H1 (cell line): ENCODE results near the gene BEST3. TPM values are rescaled to one million over a fixed set of nuclear protein-coding genes. Genes with fewer than 3 reads are reported as not detected.

Source experiments
- CTCF ChIA-PET: fragments of 300-600 bp; sonication (Branson Sonifier 250); formaldehyde crosslinking; loops from one replicate; lab custom pipeline; 2021; ENCODE audit not compliant: partially characterized antibody; lab: Charles Lee
- POLR2A ChIA-PET: fragments of 300-600 bp; sonication (Branson Sonifier 250); formaldehyde crosslinking; loops from one replicate; lab custom pipeline; 2021; ENCODE audit warnings: inconsistent platforms; ENCODE audit not compliant: partially characterized antibody; lab: Charles Lee
- DNase-seq, 2 experiments: peaks; one replicate each; pipeline versions ENCODE4 v3.0.0 to v3.0.0-alpha.2; 2010 to 2022; ENCODE audit warnings: low spot score in 2 of 2, low read depth in 1 of 2, mixed read lengths in 1 of 2
- FAIRE-seq: peaks from 2 replicates; lab custom pipeline; 2011; peaks lifted over from hg19 to GRCh38; lab: Jason Lieb, UNC
- H2AFZ ChIP-seq: 2 replicates; pipeline ENCODE4 v1.8.1; 2012; ENCODE audit warnings: low read length, inconsistent platforms
- H2AK5ac ChIP-seq: 2 replicates; pipeline ENCODE4 v1.6.1; 2013; ENCODE audit warnings: low read depth, low read length
- H2BK120ac ChIP-seq: replicated peaks from 2 replicates; pipeline ENCODE3; 2013; ENCODE audit warnings: low read depth, low read length, inconsistent platforms
- H2BK12ac ChIP-seq: 2 replicates; pipeline ENCODE4 v1.6.1; 2013; ENCODE audit warnings: low read depth, low read length
- H2BK15ac ChIP-seq: 2 replicates; pipeline ENCODE4 v1.6.1; 2013; ENCODE audit warnings: low read length
- H2BK20ac ChIP-seq: 2 replicates; pipeline ENCODE4 v1.6.1; 2013; ENCODE audit warnings: low read length
- H2BK5ac ChIP-seq: 2 replicates; pipeline ENCODE4 v1.6.1; 2013; ENCODE audit warnings: low read depth, low read length
- H3K14ac ChIP-seq: 2 replicates; pipeline ENCODE4 v1.6.1; 2013; ENCODE audit warnings: inconsistent platforms; ENCODE audit not compliant: insufficient read length
- H3K18ac ChIP-seq: 2 replicates; pipeline ENCODE4 v1.6.1; 2013; ENCODE audit warnings: low read length; ENCODE audit errors: extremely low read depth
- H3K23ac ChIP-seq: 2 replicates; pipeline ENCODE4 v1.6.1; 2013; ENCODE audit warnings: inconsistent platforms; ENCODE audit not compliant: insufficient read length
- H3K23me2 ChIP-seq: 2 replicates; pipeline ENCODE4 v1.6.1; 2013; ENCODE audit warnings: low read depth, low read length
- H3K27ac ChIP-seq: 2 replicates; pipeline ENCODE4 v1.6.1; 2011; ENCODE audit warnings: low read depth, low read length, inconsistent platforms
- H3K27me3 ChIP-seq, 4 experiments: replicated peaks in 1 of 4; 1 replicate in 1 of 4; 2 replicates in 3 of 4; pipeline versions ENCODE4 v1.6.1 to v1.8.1; 2011 to 2013; ENCODE audit warnings: low read length in 3 of 4, mild to moderate bottlenecking in 3 of 4, inconsistent platforms in 2 of 4, mixed read lengths in 2 of 4, moderate library complexity in 1 of 4; ENCODE audit not compliant: control insufficient read depth in 3 of 4, insufficient read depth in 3 of 4; ENCODE audit errors: extremely low read depth in 1 of 4
- H3K36me3 ChIP-seq, 4 experiments: 2 replicates each; pipeline versions ENCODE4 v1.6.1 to v1.8.1; 2011 to 2013; ENCODE audit warnings: mild to moderate bottlenecking in 4 of 4, low read length in 3 of 4, moderate library complexity in 2 of 4, control low read depth in 1 of 4, inconsistent platforms in 1 of 4; ENCODE audit not compliant: insufficient read depth in 4 of 4, control insufficient read depth in 2 of 4
- H3K4ac ChIP-seq: replicated peaks from 2 replicates; pipeline ENCODE3; 2013; ENCODE audit warnings: low read length, low read depth, mixed read lengths, inconsistent platforms; ENCODE audit not compliant: insufficient read length
- H3K4me1 ChIP-seq, 4 experiments: replicated peaks in 1 of 4; 1 replicate in 1 of 4; 2 replicates in 3 of 4; pipeline versions ENCODE4 v1.6.1 to v1.8.1; 2011 to 2013; ENCODE audit warnings: low read length in 3 of 4, inconsistent platforms in 2 of 4, mixed read lengths in 1 of 4; ENCODE audit not compliant: insufficient read depth in 4 of 4, control insufficient read depth in 3 of 4
- H3K4me2 ChIP-seq, 2 experiments: 2 replicates each; pipeline versions ENCODE4 v1.6.1 to v1.8.1; 2011 to 2013; ENCODE audit warnings: low read depth in 2 of 2, low read length in 2 of 2, control low read depth in 1 of 2, inconsistent platforms in 1 of 2, mild to moderate bottlenecking in 1 of 2; ENCODE audit not compliant: insufficient read depth in 1 of 2
- H3K4me3 ChIP-seq, 4 experiments: fragments of 200-600, 300-600 bp in 1 of 4; sonication (generic), shearing (Covaris generic), sonication (Bioruptor Twin) in 1 of 4; 2 replicates each; pipeline versions ENCODE4 v1.5.1 to v1.8.1; 2011 to 2016; ENCODE audit warnings: low read length in 4 of 4, low read depth in 3 of 4, control low read depth in 2 of 4, inconsistent platforms in 2 of 4, mild to moderate bottlenecking in 2 of 4, mixed read lengths in 1 of 4, moderate library complexity in 1 of 4; ENCODE audit not compliant: insufficient read depth in 2 of 4; ENCODE audit errors: extremely low read depth in 1 of 4
- H3K56ac ChIP-seq: replicated peaks from 2 replicates; pipeline ENCODE3; 2013; ENCODE audit warnings: low read depth, mild to moderate bottlenecking, mixed read lengths, low read length, inconsistent platforms; ENCODE audit not compliant: insufficient read length
- H3K79me1 ChIP-seq: 2 replicates; pipeline ENCODE4 v1.6.1; 2013; ENCODE audit warnings: low read depth, low read length, control low read depth
- H3K79me2 ChIP-seq, 2 experiments: 2 replicates each; pipeline versions ENCODE4 v1.6.1 to v1.8.1; 2012 to 2013; ENCODE audit warnings: low read length in 2 of 2, mild to moderate bottlenecking in 2 of 2, inconsistent platforms in 1 of 2; ENCODE audit not compliant: insufficient read depth in 2 of 2, control insufficient read depth in 1 of 2
- H3K9ac ChIP-seq, 4 experiments: replicated peaks in 1 of 4; 1 replicate in 1 of 4; 2 replicates in 3 of 4; pipeline versions ENCODE4 v1.6.1 to v1.8.1; 2011 to 2013; ENCODE audit warnings: low read depth in 3 of 4, low read length in 3 of 4, control low read depth in 2 of 4, mild to moderate bottlenecking in 2 of 4, moderate library complexity in 2 of 4, inconsistent platforms in 1 of 4; ENCODE audit errors: extremely low read depth in 1 of 4
- H3K9me3 ChIP-seq, 2 experiments: 2 replicates each; pipeline versions ENCODE4 v1.6.1 to v1.8.1; 2012 to 2013; ENCODE audit warnings: mild to moderate bottlenecking in 2 of 2, moderate library complexity in 2 of 2, control low read depth in 1 of 2, inconsistent platforms in 1 of 2, low read depth in 1 of 2, low read length in 1 of 2, mixed read lengths in 1 of 2; ENCODE audit not compliant: insufficient read depth in 2 of 2
- H4K20me1 ChIP-seq, 2 experiments: replicated peaks in 1 of 2; 2 replicates each; pipeline versions ENCODE3 to v1.8.1; 2011 to 2013; ENCODE audit warnings: inconsistent platforms in 2 of 2, low read length in 2 of 2, mild to moderate bottlenecking in 1 of 2; ENCODE audit not compliant: insufficient read depth in 2 of 2, control insufficient read depth in 1 of 2
- H4K5ac ChIP-seq: 2 replicates; pipeline ENCODE4 v1.6.1; 2013; ENCODE audit warnings: low read length, low read depth, mixed read lengths, inconsistent platforms; ENCODE audit not compliant: insufficient read length
- H4K8ac ChIP-seq: 2 replicates; pipeline ENCODE4 v1.8.0; 2013; ENCODE audit warnings: mild to moderate bottlenecking, moderate library complexity, low read length, inconsistent platforms; ENCODE audit not compliant: insufficient read depth; ENCODE audit errors: extremely low read depth
- H4K91ac ChIP-seq: replicated peaks from 2 replicates; pipeline ENCODE3; 2013; ENCODE audit warnings: low read length, mixed read lengths, inconsistent platforms; ENCODE audit not compliant: insufficient read length
- CBX8 ChIP-seq: fragments of 300-800, 300-1000 bp; sonication (generic); IDR thresholded peaks from 2 replicates; pipeline ENCODE4 v1.7.1; 2016; ENCODE audit warnings: low read depth, low read length, borderline replicate concordance
- CHD2 ChIP-seq: IDR thresholded peaks from 2 replicates; pipeline ENCODE4 v1.6.1; 2012; ENCODE audit warnings: low read length, improper control_type of control experiment
- EP300 ChIP-seq, 2 experiments: IDR thresholded peaks; 1 replicate in 1 of 2; 2 replicates in 1 of 2; pipeline ENCODE4 v1.6.1; 2011 to 2012; ENCODE audit warnings: low read depth in 2 of 2, low read length in 2 of 2, mild to moderate bottlenecking in 2 of 2, borderline replicate concordance in 1 of 2, inconsistent platforms in 1 of 2, moderate library complexity in 1 of 2
- EZH2 ChIP-seq: fragments of 200-600 bp; sonication (generic); IDR thresholded peaks from 2 replicates; pipeline ENCODE4 v1.7.1; 2012; ENCODE audit warnings: low read depth, mild to moderate bottlenecking, moderate library complexity, low read length, inconsistent platforms; ENCODE audit not compliant: severe bottlenecking
- HDAC6 ChIP-seq: IDR thresholded peaks from one replicate; pipeline ENCODE4 v1.7.1; 2012; ENCODE audit warnings: low read depth, mild to moderate bottlenecking, inconsistent platforms, low read length, moderate library complexity
- RFX5 ChIP-seq: IDR thresholded peaks from 2 replicates; pipeline ENCODE4 v1.6.1; 2011; ENCODE audit warnings: low read depth, low read length, improper control_type of control experiment, borderline replicate concordance
- SP2 ChIP-seq: IDR thresholded peaks from 2 replicates; pipeline ENCODE4 v1.6.1; 2012; ENCODE audit warnings: mild to moderate bottlenecking, low read length, inconsistent platforms
- SRF ChIP-seq: IDR thresholded peaks from 2 replicates; pipeline ENCODE4 v1.6.1; 2011; ENCODE audit warnings: mild to moderate bottlenecking, low read depth, low read length, moderate library complexity
- YY1 ChIP-seq: IDR thresholded peaks from 2 replicates; pipeline ENCODE4 v1.6.1; 2011; ENCODE audit warnings: low read depth, mild to moderate bottlenecking, low read length
- WGBS, 2 experiments: shearing (Covaris generic) in 1 of 2; methylation state at CpG; one replicate each; pipeline versions ENCODE4 v1.1.6 to v1.1.7; 2013 to 2015; ENCODE audit warnings: low lambda C conversion rate in 2 of 2, mixed read lengths in 2 of 2, inconsistent platforms in 1 of 2, low coverage in 1 of 2, missing lambda C conversion rate in 1 of 2; ENCODE audit not compliant: insufficient replicate concordance in 2 of 2, insufficient coverage in 1 of 2, insufficient read length in 1 of 2; ENCODE audit errors: extremely low coverage in 1 of 2, missing lambda C conversion rate in 1 of 2; 5-methylcytosine and 5-hydroxymethylcytosine counted together
- polyA plus RNA-seq, 7 experiments: library from polyadenylated mRNA; depleted of rRNA in 3 of 7; stranded (reverse) in 5 of 7; unstranded in 2 of 7; fragments of >200 nt in 5 of 7; fragments of 200-250 nt in 2 of 7; gene quantifications; 1 replicate in 5 of 7; 2 replicates in 1 of 7; 4 replicates in 1 of 7; pipeline versions ENCODE4 v1.2.1 to v1.2.3, GENCODE V29; 2011 to 2013; ENCODE audit warnings: missing spikeins in 2 of 7, mixed read lengths in 2 of 7
- total RNA-seq: library from RNA; stranded (reverse); fragmentation: NEBNext Ultra II Directional; extraction: Animal tissue kit (Norgen Biotek cat#: 25700); gene quantifications from 2 replicates; pipeline ENCODE4 v1.2.1, GENCODE V29; 2021

Gene BEST3
- total and polyA plus RNA-seq, 2 of the 8 experiments (the other 6 are each of a cell fraction or from before 2014, with no cell fraction given), result 0.17 TPM; not detected in 1

- Histone ChIP-seq H3K18ac (no peak overlapping the region), H2AFZ (no peak overlapping the region), H2BK5ac (no peak overlapping the region), H3K4me2 (no peak overlapping the region), H2BK12ac (no peak overlapping the region), H4K20me1 (no peaks in the 10 kb centered on the region), H3K23ac (no peak overlapping the region), H4K5ac (no peak overlapping the region), H3K9ac (no peak overlapping the region), H4K91ac (no peak overlapping the region), H2BK120ac (no peak overlapping the region), H2AK5ac (no peak overlapping the region), H3K4me1 (no peaks in the 10 kb centered on the region), H3K36me3 (no peaks in the 10 kb centered on the region), H3K56ac (no peak overlapping the region), H3K27ac (no peak overlapping the region), H3K23me2 (no peaks in the 10 kb centered on the region), H3K4ac (no peak overlapping the region), H3K79me2 (no peaks in the 10 kb centered on the region), H3K14ac (no peak overlapping the region), H4K8ac (no peak overlapping the region), H2BK15ac (no peak overlapping the region), H3K79me1 (no peaks in the 10 kb centered on the region), H2BK20ac (no peak overlapping the region), H3K27me3 (peaks cover 0 to 1% (median 0%) of the 10 kb centered on the region in 4 experiments; a peak in 2 of 7 replicates), H3K9me3 (no peaks in the 10 kb centered on the region), H3K4me3 (no peak overlapping the region)
- no peak for TF ChIP-seq CHD2
- no peak for TF ChIP-seq RFX5
- TF ChIP-seq CBX8, result no peak
- TF ChIP-seq SP2, result no peak
- TF ChIP-seq YY1, result no peak
- TF ChIP-seq HDAC6, result no peak
- TF ChIP-seq EZH2, result no peak
- no peak for TF ChIP-seq SRF
- TF ChIP-seq EP300 (IDR thresholded peaks at IDR 0.05; ENCODE audit: borderline replicate concordance in 1 of 2, low read depth in 2 of 2, low read length in 2 of 2), result no peak
- POLR2A ChIA-PET, result no interaction called here
- WGBS, 2 experiments, result 71% methylated on average over 1 of the region's 1 CpG; no CpG with 5 or more reads in 1 of the 2 experiments
- CTCF ChIA-PET, result no interaction called here
- DNase-seq (no peak), FAIRE-seq (no peak)
Measured at GRCh38 chr12:69732088-69732487, 33.0 kb upstream of the BEST3 start.
